HepG2 (cell line): ENCODE data around the gene GSC. TPM values are rescaled to one million over a fixed set of nuclear protein-coding genes. Genes with fewer than 3 reads are reported as not detected.

Experiments used
- ATAC-seq: fragments of 200-7000 bp; cut with Tn5 transposase; 3 replicates; pipeline ENCODE4 v1.9.1; 2020; ENCODE audit warnings: mild to moderate bottlenecking, moderate library complexity
- BruUV-seq: library from RNA; stranded (reverse); fragments of 400-500 nt; replicated peaks from 2 replicates; lab custom pipeline; 2021; lab: Mats Ljungman, UMichigan
- CTCF ChIA-PET: fragments of 300-600 bp; formaldehyde crosslinking; extraction: SDS; loops from one replicate; lab custom pipeline; 2021; ENCODE audit warnings: low total read pairs, inconsistent platforms, low intra/inter-chr PET ratio; lab: Yijun Ruan, JAX
- POLR2A ChIA-PET: fragments of 350-600 bp; sonication (Branson Sonifier 250); formaldehyde crosslinking; loops from one replicate; lab custom pipeline; 2020; ENCODE audit warnings: antibody characterized with exemption, inconsistent platforms; lab: Yijun Ruan, JAX
- DNase-seq: peaks from one replicate; pipeline ENCODE4 v3.0.0-alpha.2; 2015; ENCODE audit warnings: low spot score
- FAIRE-seq: peaks from 3 replicates; lab custom pipeline; 2011; peaks lifted over from hg19 to GRCh38; lab: Jason Lieb, UNC
- H2AFZ ChIP-seq: one replicate; pipeline ENCODE4 v1.6.1; 2011; ENCODE audit warnings: low read length, inconsistent platforms
- H3K27ac ChIP-seq: fragments of 300-600 bp; 3 replicates; pipeline ENCODE4 v1.8.0; 2011; ENCODE audit warnings: mixed run types, mild to moderate bottlenecking, mixed read lengths, low read length, inconsistent platforms; ENCODE audit not compliant: insufficient read depth; ENCODE audit errors: extremely low read length
- H3K27me3 ChIP-seq, 2 experiments: fragments of 200-600 bp in 1 of 2; 2 replicates in 1 of 2; 3 replicates in 1 of 2; pipeline versions ENCODE4 v1.6.0 to v1.8.0; 2011; ENCODE audit warnings: low read length in 2 of 2, mild to moderate bottlenecking in 2 of 2, moderate library complexity in 2 of 2, inconsistent platforms in 1 of 2; ENCODE audit not compliant: insufficient read depth in 2 of 2, control insufficient read depth in 1 of 2
- H3K36me3 ChIP-seq, 2 experiments: fragments of 200-600 bp in 1 of 2; replicated peaks in 1 of 2; 2 replicates in 1 of 2; 3 replicates in 1 of 2; pipeline versions ENCODE4 v1.5.1 to v1.8.0; 2011; ENCODE audit warnings: low read length in 2 of 2, inconsistent platforms in 1 of 2; ENCODE audit not compliant: insufficient read depth in 2 of 2, control insufficient read depth in 1 of 2
- H3K4me1 ChIP-seq: 2 replicates; pipeline ENCODE4 v1.5.1; 2012; ENCODE audit warnings: low read length, inconsistent platforms; ENCODE audit not compliant: insufficient read depth
- H3K4me2 ChIP-seq: 2 replicates; pipeline ENCODE4 v1.6.0; 2011; ENCODE audit warnings: low read depth, low read length, inconsistent platforms
- H3K4me3 ChIP-seq, 3 experiments: fragments of 200-600 bp in 1 of 3; sonication (generic), shearing (Covaris generic) in 1 of 3; replicated peaks in 1 of 3; 2 replicates each; pipeline ENCODE4 v1.5.1; 2011 to 2016; ENCODE audit warnings: low read length in 3 of 3, inconsistent platforms in 2 of 3, low read depth in 2 of 3, mild to moderate bottlenecking in 2 of 3, control low read depth in 1 of 3, mixed read lengths in 1 of 3; ENCODE audit not compliant: insufficient read depth in 1 of 3
- H3K79me2 ChIP-seq: one replicate; pipeline ENCODE4 v1.6.1; 2011; ENCODE audit warnings: low read length, inconsistent platforms; ENCODE audit not compliant: insufficient read depth
- H3K9ac ChIP-seq: 2 replicates; pipeline ENCODE4 v1.6.0; 2011; ENCODE audit warnings: mild to moderate bottlenecking, low read depth, low read length, inconsistent platforms; ENCODE audit not compliant: insufficient read depth
- H3K9me3 ChIP-seq: 2 replicates; pipeline ENCODE4 v1.5.1; 2012; ENCODE audit warnings: mild to moderate bottlenecking, low read length
- H4K20me1 ChIP-seq: 2 replicates; pipeline ENCODE4 v1.6.0; 2011; ENCODE audit warnings: inconsistent platforms, mild to moderate bottlenecking, low read length, moderate library complexity; ENCODE audit not compliant: insufficient read depth
- EP300 ChIP-seq, 3 experiments: sonication (generic) in 1 of 3; formaldehyde crosslinking in 1 of 3; IDR thresholded peaks; 2 replicates each; pipeline versions ENCODE4 v1.5.1 to v1.6.1; 2011 to 2020; ENCODE audit warnings: low read depth in 2 of 3, low read length in 2 of 3, borderline replicate concordance in 1 of 3, improper control_type of control experiment in 1 of 3, mild to moderate bottlenecking in 1 of 3, missing genetic modification reagents in 1 of 3, moderate library complexity in 1 of 3
- HNRNPLL ChIP-seq: fragments of 200-400 bp; formaldehyde crosslinking; IDR thresholded peaks from 2 replicates; pipeline ENCODE4 v1.6.1; 2017; ENCODE audit warnings: mild to moderate bottlenecking, low read depth, low read length; ENCODE audit not compliant: poor library complexity, severe bottlenecking
- MEIS2 ChIP-seq: sonication (generic); formaldehyde crosslinking; IDR thresholded peaks from 2 replicates; pipeline ENCODE4 v1.9.0; 2021; ENCODE audit warnings: mild to moderate bottlenecking, missing genetic modification reagents
- TEAD2 ChIP-seq: sonication (generic); formaldehyde crosslinking; IDR thresholded peaks from 2 replicates; pipeline ENCODE4 v1.9.0; 2021; ENCODE audit warnings: missing genetic modification reagents
- ZBTB7B ChIP-seq: sonication (generic); formaldehyde crosslinking; IDR thresholded peaks from 2 replicates; pipeline ENCODE4 v1.4.0; 2020; ENCODE audit warnings: missing genetic modification reagents
- ZNF225 ChIP-seq: sonication (generic); formaldehyde crosslinking; IDR thresholded peaks from 2 replicates; pipeline ENCODE4 v1.4.0; 2020; ENCODE audit warnings: mild to moderate bottlenecking, missing genetic modification reagents
- ZNF782 ChIP-seq: sonication (generic); formaldehyde crosslinking; IDR thresholded peaks from 2 replicates; pipeline ENCODE4 v1.4.0; 2020; ENCODE audit warnings: missing genetic modification reagents, mild to moderate bottlenecking, borderline replicate concordance
- ZNF788 ChIP-seq: sonication (generic); formaldehyde crosslinking; IDR thresholded peaks from 2 replicates; pipeline ENCODE4 v1.5.0; 2020; ENCODE audit warnings: mild to moderate bottlenecking, missing genetic modification reagents, borderline replicate concordance
- WGBS: methylation state at CpG from one replicate; pipeline ENCODE4 v1.1.6; 2017; ENCODE audit warnings: low lambda C conversion rate; 5-methylcytosine and 5-hydroxymethylcytosine counted together
- in situ Hi-C: cut with HindIII; loops from 2 replicates; pipeline ENCODE4 v1.10.0; 2017; ENCODE audit warnings: low pct_unique_long_range_greater_than_20kb; ENCODE audit not compliant: extremely low pct_ligation_motif_present
- intact Hi-C: fragments of 100-400 bp; cut with micrococcal nuclease; formaldehyde crosslinking; loops from one replicate; pipeline ENCODE4 v1.10.0; 2022; ENCODE audit not compliant: unreplicated experiment
- polyA plus RNA-seq, 8 experiments: library from polyadenylated mRNA; depleted of rRNA in 3 of 8; stranded (reverse) in 7 of 8; unstranded in 1 of 8; fragments of >200 nt; fragmentation: Illumina TruSeq in 4 of 8; extraction: Trizol in 4 of 8; gene quantifications; 2 replicates each; pipeline versions ENCODE4 v1.2.1 to v1.2.3, GENCODE V29; 2011 to 2016; ENCODE audit warnings: low read depth in 4 of 8, missing spikeins in 1 of 8, mixed read lengths in 1 of 8; ENCODE audit not compliant: insufficient read depth in 1 of 8
- total RNA-seq, 5 experiments: library from RNA; depleted of rRNA; stranded (reverse); fragments of >200 nt; fragmentation: Illumina TruSeq; extraction: Trizol; gene quantifications; 2 replicates each; pipeline ENCODE4 v1.2.3, GENCODE V29; 2016; ENCODE audit warnings: low read depth in 1 of 5
- TF ChIP-seq, protein P1 (sequence below): sonication (generic); formaldehyde crosslinking; IDR thresholded peaks from 2 replicates; pipeline ENCODE4 v1.5.1; 2020; ENCODE audit warnings: mild to moderate bottlenecking, missing genetic modification reagents, moderate library complexity
- TF ChIP-seq, protein P2 (sequence below): sonication (generic); formaldehyde crosslinking; conservative IDR thresholded peaks from 2 replicates; pipeline ENCODE4 v1.4.0; 2020; ENCODE audit warnings: missing genetic modification reagents
- TF ChIP-seq, protein P3 (sequence below): sonication (generic); formaldehyde crosslinking; IDR thresholded peaks from 2 replicates; pipeline ENCODE4 v1.4.0; 2020; ENCODE audit warnings: missing genetic modification reagents

The GSC gene
- total and polyA plus RNA-seq, 2 of the 13 experiments (the other 11 are each of a cell fraction or from before 2014, with no cell fraction given), result not detected

DNA sequence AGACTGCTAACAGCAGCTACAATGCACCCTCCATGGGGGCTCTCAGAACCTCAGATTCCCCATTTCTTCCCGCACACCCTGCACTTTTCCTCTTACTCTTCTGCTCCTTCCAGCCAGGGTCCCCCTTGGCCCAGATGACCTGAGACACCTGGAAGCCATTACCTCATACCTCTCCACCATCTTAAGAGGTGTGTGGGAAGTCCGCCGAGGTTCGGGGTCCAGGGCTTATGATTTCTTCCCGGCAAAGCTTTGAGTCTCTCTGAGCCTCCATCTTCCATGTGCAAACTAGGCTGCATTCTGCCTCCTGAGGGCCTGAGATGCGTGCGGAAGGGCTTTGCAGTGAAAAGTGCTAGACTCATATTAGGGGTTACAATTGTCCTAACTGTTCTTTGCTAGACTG is 5.3 kb downstream of the GSC start (continued):
- TF ChIP-seq, protein P1, sequence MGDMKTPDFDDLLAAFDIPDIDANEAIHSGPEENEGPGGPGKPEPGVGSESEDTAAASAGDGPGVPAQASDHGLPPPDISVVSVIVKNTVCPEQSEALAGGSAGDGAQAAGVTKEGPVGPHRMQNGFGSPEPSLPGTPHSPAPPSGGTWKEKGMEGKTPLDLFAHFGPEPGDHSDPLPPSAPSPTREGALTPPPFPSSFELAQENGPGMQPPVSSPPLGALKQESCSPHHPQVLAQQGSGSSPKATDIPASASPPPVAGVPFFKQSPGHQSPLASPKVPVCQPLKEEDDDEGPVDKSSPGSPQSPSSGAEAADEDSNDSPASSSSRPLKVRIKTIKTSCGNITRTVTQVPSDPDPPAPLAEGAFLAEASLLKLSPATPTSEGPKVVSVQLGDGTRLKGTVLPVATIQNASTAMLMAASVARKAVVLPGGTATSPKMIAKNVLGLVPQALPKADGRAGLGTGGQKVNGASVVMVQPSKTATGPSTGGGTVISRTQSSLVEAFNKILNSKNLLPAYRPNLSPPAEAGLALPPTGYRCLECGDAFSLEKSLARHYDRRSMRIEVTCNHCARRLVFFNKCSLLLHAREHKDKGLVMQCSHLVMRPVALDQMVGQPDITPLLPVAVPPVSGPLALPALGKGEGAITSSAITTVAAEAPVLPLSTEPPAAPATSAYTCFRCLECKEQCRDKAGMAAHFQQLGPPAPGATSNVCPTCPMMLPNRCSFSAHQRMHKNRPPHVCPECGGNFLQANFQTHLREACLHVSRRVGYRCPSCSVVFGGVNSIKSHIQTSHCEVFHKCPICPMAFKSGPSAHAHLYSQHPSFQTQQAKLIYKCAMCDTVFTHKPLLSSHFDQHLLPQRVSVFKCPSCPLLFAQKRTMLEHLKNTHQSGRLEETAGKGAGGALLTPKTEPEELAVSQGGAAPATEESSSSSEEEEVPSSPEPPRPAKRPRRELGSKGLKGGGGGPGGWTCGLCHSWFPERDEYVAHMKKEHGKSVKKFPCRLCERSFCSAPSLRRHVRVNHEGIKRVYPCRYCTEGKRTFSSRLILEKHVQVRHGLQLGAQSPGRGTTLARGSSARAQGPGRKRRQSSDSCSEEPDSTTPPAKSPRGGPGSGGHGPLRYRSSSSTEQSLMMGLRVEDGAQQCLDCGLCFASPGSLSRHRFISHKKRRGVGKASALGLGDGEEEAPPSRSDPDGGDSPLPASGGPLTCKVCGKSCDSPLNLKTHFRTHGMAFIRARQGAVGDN (CRISPR knock-in tag), result no peak
- TF ChIP-seq, protein P2, sequence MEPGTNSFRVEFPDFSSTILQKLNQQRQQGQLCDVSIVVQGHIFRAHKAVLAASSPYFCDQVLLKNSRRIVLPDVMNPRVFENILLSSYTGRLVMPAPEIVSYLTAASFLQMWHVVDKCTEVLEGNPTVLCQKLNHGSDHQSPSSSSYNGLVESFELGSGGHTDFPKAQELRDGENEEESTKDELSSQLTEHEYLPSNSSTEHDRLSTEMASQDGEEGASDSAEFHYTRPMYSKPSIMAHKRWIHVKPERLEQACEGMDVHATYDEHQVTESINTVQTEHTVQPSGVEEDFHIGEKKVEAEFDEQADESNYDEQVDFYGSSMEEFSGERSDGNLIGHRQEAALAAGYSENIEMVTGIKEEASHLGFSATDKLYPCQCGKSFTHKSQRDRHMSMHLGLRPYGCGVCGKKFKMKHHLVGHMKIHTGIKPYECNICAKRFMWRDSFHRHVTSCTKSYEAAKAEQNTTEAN (CRISPR knock-in tag), result no peak
- no peak for TF ChIP-seq MEIS2 (CRISPR knock-in tag)
- TF ChIP-seq ZNF788 (CRISPR knock-in tag), result no peak

DNA sequence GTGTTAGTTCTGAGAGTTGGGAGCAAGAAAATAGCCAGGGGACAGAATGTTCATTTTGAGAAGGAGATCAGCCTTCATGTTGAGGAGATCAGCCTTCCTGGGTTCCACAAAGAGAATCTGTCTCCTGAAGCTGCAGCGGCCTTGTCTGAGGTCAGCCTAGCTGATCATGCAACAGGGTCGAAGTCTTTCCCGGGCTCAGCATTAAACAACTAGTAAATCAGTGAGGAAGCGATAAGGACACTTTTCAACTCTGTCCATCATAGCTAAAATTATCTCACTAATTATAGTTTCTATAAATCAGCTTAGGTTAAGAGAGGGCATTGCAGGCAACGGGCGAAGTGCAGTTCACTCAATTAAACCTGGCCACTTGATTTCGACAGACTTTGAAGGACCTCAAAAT is 7.5 kb downstream of the GSC start:
- in situ Hi-C loops, result no loop called here
- intact Hi-C loops, result no loop called here
- Histone ChIP-seq H3K9ac (no peak overlapping the region), H2AFZ (no peak overlapping the region), H3K4me2 (no peak overlapping the region), H3K27ac (no peak overlapping the region), H3K4me1 (no peaks in the 10 kb centered on the region), H3K27me3 (peaks cover 5 to 41% of the 10 kb centered on the region in 2 experiments), H3K4me3 (no peak overlapping the region), H4K20me1 (no peaks in the 10 kb centered on the region), H3K9me3 (no peaks in the 10 kb centered on the region), H3K79me2 (no peaks in the 10 kb centered on the region), H3K36me3 (no peaks in the 10 kb centered on the region)
- FAIRE-seq, result no peak
- DNase-seq, result no peak
- CTCF ChIA-PET, result no interaction called here
- no TSS peak for BruUV-seq
- WGBS, result 13% methylated on average over 7 of the region's 7 CpGs
- ATAC-seq, result no peak
- POLR2A ChIA-PET, result no interaction called here
- TF ChIP-seq, protein P1 (CRISPR knock-in tag), result no peak
- TF ChIP-seq TEAD2 (CRISPR knock-in tag) (no peak), ZBTB7B (no peak), ZNF782 (CRISPR knock-in tag) (no peak), HNRNPLL (no peak), EP300 (IDR thresholded peaks at IDR 0.05; ENCODE audit: low read depth in 2 of 2, low read length in 2 of 2) (no peak), EP300 (CRISPR knock-in tag; IDR thresholded peaks at IDR 0.05; ENCODE audit: borderline replicate concordance) (no peak), ZNF225 (no peak)
- TF ChIP-seq, protein P3, sequence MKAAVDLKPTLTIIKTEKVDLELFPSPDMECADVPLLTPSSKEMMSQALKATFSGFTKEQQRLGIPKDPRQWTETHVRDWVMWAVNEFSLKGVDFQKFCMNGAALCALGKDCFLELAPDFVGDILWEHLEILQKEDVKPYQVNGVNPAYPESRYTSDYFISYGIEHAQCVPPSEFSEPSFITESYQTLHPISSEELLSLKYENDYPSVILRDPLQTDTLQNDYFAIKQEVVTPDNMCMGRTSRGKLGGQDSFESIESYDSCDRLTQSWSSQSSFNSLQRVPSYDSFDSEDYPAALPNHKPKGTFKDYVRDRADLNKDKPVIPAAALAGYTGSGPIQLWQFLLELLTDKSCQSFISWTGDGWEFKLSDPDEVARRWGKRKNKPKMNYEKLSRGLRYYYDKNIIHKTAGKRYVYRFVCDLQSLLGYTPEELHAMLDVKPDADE (CRISPR knock-in tag), result no peak
